ENCODE data around the gene CARNS1.

The CARNS1 gene

GRCh38 chr11:67436459-67437081, 21.1 kb downstream of the CARNS1 start:
- H3K27me3 Mint-ChIP-seq = no peaks in the 10 kb centered on the region
- H3K4me1 Mint-ChIP-seq = peaks cover 68% of the 10 kb centered on the region
- peaks cover 7% of the 10 kb centered on the region for H3K36me3 Mint-ChIP-seq
- H3K27ac Mint-ChIP-seq = peak overlapping the region; percentile 91
- H3K9me3 Mint-ChIP-seq = no peaks in the 10 kb centered on the region
- peak overlapping the region; percentile 89 for H3K4me3 Mint-ChIP-seq

- peak within 1 kb of the TSS; percentile 95 for H3K27ac Mint-ChIP-seq
- no peaks in the 10 kb centered on the region for H3K27me3 Mint-ChIP-seq
- H3K9me3 Mint-ChIP-seq = no peaks in the 10 kb centered on the region
- H3K4me3 Mint-ChIP-seq = peak within 1 kb of the TSS; percentile 89
- peaks cover 3% of the 10 kb centered on the region for H3K36me3 Mint-ChIP-seq
- peaks cover 67% of the 10 kb centered on the region for H3K4me1 Mint-ChIP-seq
These were observed 21.8 kb downstream of the CARNS1 start, which contains the start of gene PTPRCAP for GRCh38 chr11:67437082-67437808. Gene PTPRCAP (minus strand): TSS chr11:67437682. CDS start chr11:67437619, 63 bp downstream.

- H3K27me3 Mint-ChIP-seq = no peaks in the 10 kb centered on the region
- H3K27ac Mint-ChIP-seq = peak overlapping the region; percentile 95
- peak overlapping the region; percentile 89 for H3K4me3 Mint-ChIP-seq
- no peaks in the 10 kb centered on the region for H3K9me3 Mint-ChIP-seq
- H3K4me1 Mint-ChIP-seq = peaks cover 68% of the 10 kb centered on the region
- H3K36me3 Mint-ChIP-seq = no peaks in the 10 kb centered on the region
These were observed 22.3 kb downstream of the CARNS1 start for GRCh38 chr11:67437809-67438157.

GRCh38 chr11:67438158-67438902, 22.9 kb downstream of the CARNS1 start:
- peaks cover 68% of the 10 kb centered on the region for H3K4me1 Mint-ChIP-seq
- H3K4me3 Mint-ChIP-seq = peak overlapping the region; percentile 89
- H3K27me3 Mint-ChIP-seq = no peaks in the 10 kb centered on the region
- peak overlapping the region; percentile 95 for H3K27ac Mint-ChIP-seq
- no peaks in the 10 kb centered on the region for H3K9me3 Mint-ChIP-seq
- no peaks in the 10 kb centered on the region for H3K36me3 Mint-ChIP-seq

GRCh38 chr11:67439321-67440228, 24.1 kb downstream of the CARNS1 start:
- Mint-ChIP-seq H3K27me3 (no peaks in the 10 kb centered on the region), H3K9me3 (no peaks in the 10 kb centered on the region), H3K4me3 (peak overlapping the region; percentile 89), H3K27ac (peak overlapping the region; percentile 94), H3K36me3 (no peaks in the 10 kb centered on the region), H3K4me1 (peaks cover 64% of the 10 kb centered on the region)

GRCh38 chr11:67440229-67441097, 25.0 kb downstream of the CARNS1 start:
- Mint-ChIP-seq H3K27me3 (no peaks in the 10 kb centered on the region), H3K4me3 (peak overlapping the region; percentile 89), H3K36me3 (no peaks in the 10 kb centered on the region), H3K4me1 (peaks cover 69% of the 10 kb centered on the region), H3K9me3 (no peaks in the 10 kb centered on the region), H3K27ac (peak overlapping the region; percentile 94)

GRCh38 chr11:67441098-67441563, 25.7 kb downstream of the CARNS1 start:
- H3K4me3 Mint-ChIP-seq = peak overlapping the region; percentile 8
- H3K9me3 Mint-ChIP-seq = no peaks in the 10 kb centered on the region
- peaks cover 71% of the 10 kb centered on the region for H3K4me1 Mint-ChIP-seq
- H3K27me3 Mint-ChIP-seq = no peaks in the 10 kb centered on the region
- peak overlapping the region; percentile 72 for H3K27ac Mint-ChIP-seq
- H3K36me3 Mint-ChIP-seq = no peaks in the 10 kb centered on the region

GRCh38 chr11:67441731-67442351, 26.4 kb downstream of the CARNS1 start:
- no peaks in the 10 kb centered on the region for H3K36me3 Mint-ChIP-seq
- peaks cover 73% of the 10 kb centered on the region for H3K4me1 Mint-ChIP-seq
- H3K27me3 Mint-ChIP-seq = no peaks in the 10 kb centered on the region
- peak overlapping the region; percentile 41 for H3K27ac Mint-ChIP-seq
- no peaks in the 10 kb centered on the region for H3K9me3 Mint-ChIP-seq
- H3K4me3 Mint-ChIP-seq = peak overlapping the region; percentile 58

GRCh38 chr11:67442504-67443404, 27.3 kb downstream of the CARNS1 start:
- peak overlapping the region; percentile 35 for H3K27ac Mint-ChIP-seq
- H3K36me3 Mint-ChIP-seq = no peaks in the 10 kb centered on the region
- peaks cover 77% of the 10 kb centered on the region for H3K4me1 Mint-ChIP-seq
- H3K27me3 Mint-ChIP-seq = no peaks in the 10 kb centered on the region
- H3K4me3 Mint-ChIP-seq = peak overlapping the region; percentile 58
- H3K9me3 Mint-ChIP-seq = no peaks in the 10 kb centered on the region

- H3K4me1 Mint-ChIP-seq = peaks cover 78% of the 10 kb centered on the region
- peak overlapping the region; percentile 79 for H3K4me3 Mint-ChIP-seq
- H3K27ac Mint-ChIP-seq = peak overlapping the region; percentile 57
- no peaks in the 10 kb centered on the region for H3K9me3 Mint-ChIP-seq
- no peaks in the 10 kb centered on the region for H3K27me3 Mint-ChIP-seq
- no peaks in the 10 kb centered on the region for H3K36me3 Mint-ChIP-seq
These were observed 30.0 kb downstream of the CARNS1 start for GRCh38 chr11:67445515-67445914.

GRCh38 chr11:67448220-67448609, 32.7 kb downstream of the CARNS1 start:
- Mint-ChIP-seq H3K27ac (no peak overlapping the region), H3K9me3 (no peaks in the 10 kb centered on the region), H3K27me3 (no peaks in the 10 kb centered on the region), H3K4me3 (peak overlapping the region; percentile 23), H3K36me3 (no peaks in the 10 kb centered on the region), H3K4me1 (peaks cover 59% of the 10 kb centered on the region)

- Mint-ChIP-seq H3K4me1 (peaks cover 54% of the 10 kb centered on the region), H3K9me3 (no peaks in the 10 kb centered on the region), H3K36me3 (no peaks in the 10 kb centered on the region), H3K27ac (peak overlapping the region; percentile 72), H3K4me3 (no peak overlapping the region), H3K27me3 (no peaks in the 10 kb centered on the region)
These were observed 33.8 kb downstream of the CARNS1 start for GRCh38 chr11:67449116-67449844.

Data from activated naive CD4-positive, alpha-beta T cell treated with anti-CD3 and anti-CD28 coated beads, Interleukin-2, amount 50 U/mL, for 24 hours (primary cell).